GM12878 (cell line): Measurements from ENCODE around the gene BOD1L1. TPM values are rescaled to one million over a fixed set of nuclear protein-coding genes. Genes with fewer than 3 reads are reported as not detected.

Experiments
- ATAC-seq: fragments of 200-7000 bp; cut with Tn5 transposase; 3 replicates; pipeline ENCODE4 v1.9.1; 2020; ENCODE audit warnings: mild to moderate bottlenecking, moderate library complexity
- BruUV-seq: library from RNA; stranded (reverse); fragments of 400-500 nt; replicated peaks from 2 replicates; lab custom pipeline; 2021; lab: Mats Ljungman, UMichigan
- CTCF ChIA-PET: fragments of 300-600 bp; sonication (Branson Sonifier 250); formaldehyde crosslinking; extraction: SDS; loops from one replicate; lab custom pipeline; 2021; ENCODE audit warnings: inconsistent platforms; lab: Yijun Ruan, JAX
- POLR2A ChIA-PET: fragments of 350-600 bp; formaldehyde crosslinking; extraction: SDS; loops from one replicate; lab custom pipeline; 2021; ENCODE audit warnings: inconsistent platforms; lab: Charles Lee
- RAD21 ChIA-PET: fragments of 300-600 bp; sonication (Branson Sonifier 250); formaldehyde crosslinking; loops from one replicate; lab custom pipeline; 2023; ENCODE audit warnings: antibody characterized with exemption; ENCODE audit not compliant: unreplicated experiment; lab: Charles Lee
- SMC1A ChIA-PET: fragments of 300-600 bp; sonication (Branson Sonifier 250); formaldehyde crosslinking; loops from one replicate; lab custom pipeline; 2023; ENCODE audit not compliant: unreplicated experiment, uncharacterized antibody; lab: Charles Lee
- DNase-seq: peaks from one replicate; pipeline ENCODE4 v3.0.0-alpha.2; 2011; ENCODE audit warnings: low read depth, low spot score
- FAIRE-seq: peaks from 3 replicates; lab custom pipeline; 2011; peaks lifted over from hg19 to GRCh38; lab: Jason Lieb, UNC
- H2AFZ ChIP-seq: 2 replicates; pipeline ENCODE4 v1.6.0; 2011; ENCODE audit warnings: low read depth, low read length, control low read depth; ENCODE audit not compliant: control insufficient read depth
- H3K27ac ChIP-seq: 2 replicates; pipeline ENCODE4 v1.5.1; 2011; ENCODE audit warnings: control low read depth; ENCODE audit not compliant: control insufficient read depth, insufficient read depth
- H3K27me3 ChIP-seq, 2 experiments: replicated peaks in 1 of 2; 2 replicates each; pipeline versions ENCODE4 v1.6.0 to v1.6.1; 2011; ENCODE audit warnings: low read length in 1 of 2; ENCODE audit not compliant: control insufficient read depth in 2 of 2, insufficient read depth in 2 of 2
- H3K36me3 ChIP-seq, 2 experiments: 2 replicates each; pipeline ENCODE4 v1.5.1; 2011; ENCODE audit warnings: low read length in 1 of 2; ENCODE audit not compliant: control insufficient read depth in 2 of 2, insufficient read depth in 2 of 2
- H3K4me1 ChIP-seq: 2 replicates; pipeline ENCODE4 v1.6.1; 2011; ENCODE audit warnings: mild to moderate bottlenecking, low read length, moderate library complexity, mixed read lengths; ENCODE audit not compliant: control insufficient read depth, insufficient read depth
- H3K4me2 ChIP-seq: 2 replicates; pipeline ENCODE4 v1.6.0; 2011; ENCODE audit warnings: control low read depth; ENCODE audit not compliant: control insufficient read depth, insufficient read depth
- H3K4me3 ChIP-seq: fragments of 200-600 bp; sonication (generic); 2 replicates; pipeline ENCODE4 v1.5.1; 2016
- H3K79me2 ChIP-seq: 2 replicates; pipeline ENCODE4 v1.6.0; 2011; ENCODE audit warnings: low read length; ENCODE audit not compliant: control insufficient read depth, insufficient read depth
- H3K9ac ChIP-seq: 2 replicates; pipeline ENCODE4 v1.8.0; 2011; ENCODE audit warnings: low read length, control low read depth, mixed read lengths; ENCODE audit not compliant: control insufficient read depth, insufficient read depth
- H3K9me3 ChIP-seq: replicated peaks from 3 replicates; pipeline ENCODE4 v1.5.1; 2011; ENCODE audit warnings: mild to moderate bottlenecking, low read length; ENCODE audit not compliant: control insufficient read depth, insufficient read depth
- H4K20me1 ChIP-seq: 2 replicates; pipeline ENCODE4 v1.6.0; 2011; ENCODE audit not compliant: control insufficient read depth, insufficient read depth
- CEBPB ChIP-seq, 2 experiments: fragments of 150-350 bp in 1 of 2; IDR thresholded peaks; 2 replicates each; pipeline ENCODE4 v1.6.1; 2012 to 2014; ENCODE audit warnings: low read depth in 2 of 2, low read length in 2 of 2, borderline replicate concordance in 1 of 2, inconsistent platforms in 1 of 2
- CREM ChIP-seq: IDR thresholded peaks from 2 replicates; pipeline ENCODE4 v1.6.1; 2014; ENCODE audit warnings: antibody characterized with exemption, low read depth
- EGR1 ChIP-seq, 2 experiments: IDR thresholded peaks; 1 replicate in 1 of 2; 2 replicates in 1 of 2; pipeline ENCODE4 v1.6.1; 2011 to 2012; ENCODE audit warnings: low read depth in 2 of 2, low read length in 2 of 2, borderline replicate concordance in 1 of 2, mild to moderate bottlenecking in 1 of 2, moderate library complexity in 1 of 2
- GABPA ChIP-seq: IDR thresholded peaks from 2 replicates; pipeline ENCODE4 v1.6.1; 2014; ENCODE audit warnings: antibody characterized with exemption, low read depth, mild to moderate bottlenecking, inconsistent platforms
- HCFC1 ChIP-seq: fragments of 150-350 bp; IDR thresholded peaks from 2 replicates; pipeline ENCODE4 v1.6.1; 2014; ENCODE audit warnings: low read length
- IKZF2 ChIP-seq, 2 experiments: fragments of 450-650 bp; IDR thresholded peaks; 2 replicates each; pipeline ENCODE4 v1.6.1; 2017; ENCODE audit warnings: mild to moderate bottlenecking in 2 of 2, moderate library complexity in 2 of 2
- MAX ChIP-seq: IDR thresholded peaks from 2 replicates; pipeline ENCODE4 v1.6.1; 2012; ENCODE audit warnings: low read depth, low read length, improper control_type of control experiment
- MEF2A ChIP-seq: IDR thresholded peaks from 2 replicates; pipeline ENCODE4 v1.6.1; 2011; ENCODE audit warnings: low read depth, mild to moderate bottlenecking, low read length, moderate library complexity; ENCODE audit not compliant: insufficient read depth
- NFIC ChIP-seq: IDR thresholded peaks from 2 replicates; pipeline ENCODE4 v1.6.1; 2012; ENCODE audit warnings: low read depth, mild to moderate bottlenecking, inconsistent platforms, low read length, moderate library complexity
- NFYA ChIP-seq: IDR thresholded peaks from 2 replicates; pipeline ENCODE4 v1.6.1; 2011; ENCODE audit warnings: low read depth, mild to moderate bottlenecking, low read length, improper control_type of control experiment, borderline replicate concordance
- NR2F1 ChIP-seq: fragments of 450-650 bp; conservative IDR thresholded peaks from 2 replicates; pipeline ENCODE4 v1.6.1; 2017; ENCODE audit warnings: mild to moderate bottlenecking
- PAX5 ChIP-seq: IDR thresholded peaks from 2 replicates; pipeline ENCODE4 v1.6.1; 2011; ENCODE audit warnings: low read depth, low read length, borderline replicate concordance
- POU2F2 ChIP-seq: IDR thresholded peaks from 3 replicates; pipeline ENCODE4 v1.6.1; 2011; ENCODE audit warnings: low read depth, mild to moderate bottlenecking, low read length, borderline replicate concordance
- RAD21 ChIP-seq: IDR thresholded peaks from 2 replicates; pipeline ENCODE4 v1.6.1; 2011; ENCODE audit warnings: mild to moderate bottlenecking, low read depth, low read length, moderate library complexity; ENCODE audit not compliant: insufficient read depth
- RBBP5 ChIP-seq: fragments of 200-600 bp; sonication (generic); conservative IDR thresholded peaks from 2 replicates; pipeline ENCODE4 v1.6.1; 2016
- RELA ChIP-seq: fragments of 450-650 bp; IDR thresholded peaks from 2 replicates; pipeline ENCODE4 v1.8.0; 2014; ENCODE audit warnings: borderline replicate concordance; ENCODE audit not compliant: partially characterized antibody
- SREBF2 ChIP-seq: IDR thresholded peaks from 2 replicates; pipeline ENCODE4 v1.6.1; 2012; ENCODE audit warnings: mild to moderate bottlenecking, low read length
- USF2 ChIP-seq: IDR thresholded peaks from 2 replicates; pipeline ENCODE4 v1.6.1; 2011; ENCODE audit warnings: low read depth, low read length, improper control_type of control experiment, borderline replicate concordance
- WRNIP1 ChIP-seq: IDR thresholded peaks from 2 replicates; pipeline ENCODE4 v1.6.1; 2011; ENCODE audit warnings: low read depth, low read length, improper control_type of control experiment, borderline replicate concordance
- ZNF274 ChIP-seq: IDR thresholded peaks from one replicate; pipeline ENCODE4 v1.8.0; 2011; ENCODE audit not compliant: insufficient read length, insufficient read depth
- ZZZ3 ChIP-seq: IDR thresholded peaks from 2 replicates; pipeline ENCODE4 v1.6.1; 2011; ENCODE audit warnings: low read depth; ENCODE audit not compliant: control insufficient read depth, insufficient read length
- WGBS: methylation state at CpG from one replicate; pipeline ENCODE4 v1.1.6; 2016; ENCODE audit warnings: low lambda C conversion rate; ENCODE audit not compliant: insufficient replicate concordance, insufficient coverage; ENCODE audit errors: missing lambda C conversion rate; 5-methylcytosine and 5-hydroxymethylcytosine counted together
- in situ Hi-C: fragments of 300-500 bp; cut with MboI; formaldehyde crosslinking; loops from 9 replicates; pipeline ENCODE4 v1.14.3; 2018; ENCODE audit warnings: mixed read lengths
- intact Hi-C: fragments of 100-400 bp; cut with micrococcal nuclease; formaldehyde crosslinking; loops from one replicate; pipeline ENCODE4 v1.14.2; 2022; ENCODE audit not compliant: unreplicated experiment
- polyA plus RNA-seq, 11 experiments: library from polyadenylated mRNA; depleted of rRNA in 4 of 11; unstranded in 6 of 11; stranded (reverse) in 5 of 11; fragments of >200 nt; fragmentation: Nextera tagmentation in 4 of 11; fragmentation: Illumina TruSeq in 1 of 11; extraction: Ambion mirVana in 4 of 11; extraction: Trizol in 1 of 11; gene quantifications; 1 replicate in 1 of 11; 2 replicates in 10 of 11; pipeline versions ENCODE4 v1.2.1 to v1.2.3, GENCODE V29; 2011 to 2016; ENCODE audit warnings: inconsistent platforms in 2 of 11, missing spikeins in 2 of 11, low read depth in 1 of 11
- total RNA-seq, 4 experiments: library from RNA; depleted of rRNA in 3 of 4; stranded (reverse); fragments of >200 nt in 3 of 4; fragmentation: Illumina TruSeq in 1 of 4; extraction: Trizol in 1 of 4; gene quantifications; 2 replicates each; pipeline versions ENCODE4 v1.2.1 to v1.2.3, GENCODE V29; 2013 to 2021

BOD1L1 gene
- total and polyA plus RNA-seq, 10 of the 15 experiments (the other 5 are each of a cell fraction or from before 2014, with no cell fraction given) = 6.8 to 41.6 (median 24.3) TPM

DNA sequence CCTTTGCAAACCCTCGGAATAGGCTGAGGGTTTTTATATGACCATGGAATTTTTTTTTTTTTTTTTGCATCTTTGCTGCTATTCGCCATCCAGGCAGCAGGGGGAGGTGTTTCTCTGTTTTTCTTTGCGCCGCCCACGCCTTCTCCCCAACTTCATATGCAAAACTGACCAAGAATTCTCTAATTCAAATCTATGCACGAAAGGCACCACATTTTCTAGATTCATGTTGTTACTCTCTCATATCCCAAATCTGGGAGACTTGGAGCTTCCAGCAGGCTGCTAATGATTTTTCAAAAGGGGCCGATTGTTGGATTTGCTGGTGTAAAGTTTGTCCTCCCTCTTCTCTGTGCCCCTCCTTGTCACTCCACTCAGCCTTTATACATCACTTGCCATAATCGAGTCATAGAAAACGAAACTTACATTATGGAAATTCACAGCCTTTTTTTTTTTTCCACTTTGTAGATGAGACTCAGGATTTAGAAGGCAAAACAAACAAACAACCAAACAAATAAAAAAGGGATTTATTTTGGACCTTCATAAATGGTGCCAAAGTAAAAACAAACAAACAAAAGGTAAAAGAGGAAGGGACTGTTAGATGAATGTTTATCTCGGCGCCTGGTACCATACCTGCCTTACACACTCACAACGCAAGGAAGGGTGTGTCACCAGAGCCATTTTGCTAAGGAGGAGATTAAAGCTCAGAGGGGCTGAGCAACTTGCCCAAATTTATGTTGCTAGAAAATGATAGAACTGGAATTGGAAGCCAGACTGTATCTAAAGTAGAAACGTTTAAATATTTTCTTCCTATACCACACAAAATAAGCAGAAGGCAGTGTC is 29.3 kb upstream of the BOD1L1 start:
- no peaks in the 10 kb centered on the region for H3K9me3 ChIP-seq
- H3K36me3 ChIP-seq = no peaks in the 10 kb centered on the region
- RAD21 ChIA-PET = interaction anchor here (0.5 to 2.2 kb wide), 6 partner anchors 201 to 1866 kb away, joined by 3 to 10 read pairs (median 4); no protein-coding TSS in a partner anchor
- no peaks in the 10 kb centered on the region for H3K79me2 ChIP-seq
- POLR2A ChIA-PET = no interaction called here
- intact Hi-C loops (loop anchor here (1.0 to 10.0 kb wide), 9 partner anchors 128 to 1801 kb away; no protein-coding TSS in a partner anchor), in situ Hi-C loops (loop anchor here (10.0 kb wide), 3 partner anchors 1348 to 1798 kb away; partner anchors contain the start of gene CPEB2)
- CTCF ChIA-PET = interaction anchor here (0.6 to 4.6 kb wide), 26 partner anchors 8 to 1740 kb away, joined by 3 to 66 read pairs (median 3); partner anchors contain the start of gene BOD1L1
- H3K4me1 ChIP-seq = no peaks in the 10 kb centered on the region
- H3K4me3 ChIP-seq = peak overlapping the region; percentile 66
- FAIRE-seq (no peak), DNase-seq (peak; percentile 43), ATAC-seq (peak; percentile 20)
- H3K4me2 ChIP-seq = peak overlapping the region; percentile 61; the same call in 1 of the 2 replicates
- no TSS peak for BruUV-seq
- WGBS = under 1% methylated on average over 13 of the region's 13 CpGs
- H3K27ac ChIP-seq = no peak overlapping the region
- SMC1A ChIA-PET = interaction anchor here (0.6 to 2.4 kb wide), 17 partner anchors 28 to 1506 kb away, joined by 3 to 19 read pairs (median 3); no protein-coding TSS in a partner anchor
- peak overlapping the region; percentile 52 for H2AFZ ChIP-seq
- H3K9ac ChIP-seq = no peak overlapping the region
- no peaks in the 10 kb centered on the region; a peak in 1 of 4 replicates for H3K27me3 ChIP-seq
- no peaks in the 10 kb centered on the region for H4K20me1 ChIP-seq
- TF ChIP-seq NFIC (no peak), RELA (no peak), ZNF274 (no peak), WRNIP1 (no peak), CEBPB (IDR thresholded peaks at IDR 0.05; ENCODE audit: borderline replicate concordance in 1 of 2, low read depth in 2 of 2, low read length in 2 of 2) (no peak), CREM (no peak), NFYA (no peak), RAD21 (peak; percentile 88), ZZZ3 (no peak), EGR1 (IDR thresholded peaks at IDR 0.05; ENCODE audit: borderline replicate concordance in 1 of 2, low read depth in 2 of 2, low read length in 2 of 2) (peak in 1 of 2 experiments; percentile 98; a peak in 2 of 3 replicates), HCFC1 (no peak), GABPA (no peak), SREBF2 (no peak), IKZF2 (IDR thresholded peaks at IDR 0.05) (no peak), USF2 (no peak), NR2F1 (no peak), PAX5 (no peak), POU2F2 (peak; percentile 91; the same call in 2 of the 3 replicates), MAX (no peak), MEF2A (no peak), RBBP5 (no peak)
